ENCODE measurements around the gene SH3BGRL.

Gene SH3BGRL

GRCh38 chrX:81201071-81201470 is 831 bp upstream of the SH3BGRL start:
- Mint-ChIP-seq H3K27ac (peak overlapping the region; percentile 98 to 100 (median 99)), H3K4me3 (peak overlapping the region; percentile 95 to 97 (median 96)), H3K4me1 (peaks cover 10% of the 10 kb centered on the region), H3K9me3 (peaks cover 12% of the 10 kb centered on the region), H3K36me3 (ENCODE audit: low read depth) (peaks cover 7% of the 10 kb centered on the region), H3K27me3 (ENCODE audit: low read depth) (no peaks in the 10 kb centered on the region)
- no peak for TF ChIP-seq CTCF (IDR thresholded peaks at IDR 0.05; ENCODE audit: unreplicated experiment in 3 of 3)

DNA sequence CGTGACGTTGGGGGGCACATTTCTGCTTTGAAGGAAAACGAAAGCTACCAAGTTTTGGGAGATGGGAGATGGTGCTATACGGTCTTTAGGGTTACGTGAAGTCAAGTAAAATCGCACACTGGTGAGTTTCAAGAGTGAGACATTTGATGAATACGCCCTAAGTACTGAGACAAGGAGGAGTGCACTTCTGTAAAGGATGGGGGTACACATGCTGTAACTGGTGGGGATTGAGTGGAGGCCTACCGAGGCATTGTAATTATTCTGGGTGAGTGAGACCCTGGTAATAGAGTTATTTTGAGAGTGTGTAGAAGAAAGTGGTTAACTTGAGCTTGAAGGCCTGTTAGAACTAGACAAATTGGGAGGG is 536 bp downstream of the SH3BGRL start:
- Mint-ChIP-seq H3K27me3 (ENCODE audit: low read depth) (no peaks in the 10 kb centered on the region), H3K9me3 (peaks cover 10% of the 10 kb centered on the region), H3K27ac (peak overlapping the region; percentile 98 to 100 (median 99)), H3K4me1 (peaks cover 10% of the 10 kb centered on the region), H3K36me3 (ENCODE audit: low read depth) (peaks cover 13% of the 10 kb centered on the region), H3K4me3 (peak overlapping the region; percentile 95 to 97 (median 96))
- no peak for TF ChIP-seq CTCF (IDR thresholded peaks at IDR 0.05; ENCODE audit: unreplicated experiment in 3 of 3)

DNA sequence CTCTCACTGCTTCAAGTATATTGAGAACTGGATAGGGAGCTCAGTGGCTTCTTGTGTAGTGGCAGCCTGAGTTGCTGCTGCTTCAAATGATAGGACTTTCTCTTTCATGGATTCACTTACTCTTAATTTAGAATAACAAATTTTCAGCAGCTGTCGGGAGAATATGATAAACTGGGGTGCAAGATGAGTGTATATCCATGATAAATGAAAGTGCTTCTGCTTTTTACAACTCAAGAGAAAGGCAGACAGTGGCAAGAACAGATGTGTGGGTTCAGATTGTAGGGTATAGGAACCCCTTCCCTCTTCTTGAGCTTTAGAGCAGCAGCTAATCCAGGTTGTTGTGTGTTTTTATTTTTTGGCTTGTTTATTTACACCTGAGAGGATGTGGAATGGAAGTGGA is 1.0 kb downstream of the SH3BGRL start:
- peaks cover 10% of the 10 kb centered on the region for H3K9me3 Mint-ChIP-seq
- H3K27me3 Mint-ChIP-seq (ENCODE audit: low read depth): no peaks in the 10 kb centered on the region
- peaks cover 10% of the 10 kb centered on the region for H3K4me1 Mint-ChIP-seq
- peak overlapping the region; percentile 95 to 97 (median 96) for H3K4me3 Mint-ChIP-seq
- peaks cover 17% of the 10 kb centered on the region for H3K36me3 Mint-ChIP-seq (ENCODE audit: low read depth)
- no peak for TF ChIP-seq CTCF (IDR thresholded peaks at IDR 0.05; ENCODE audit: unreplicated experiment in 3 of 3)
- H3K27ac Mint-ChIP-seq: peak overlapping the region; percentile 98 to 100 (median 99)

DNA sequence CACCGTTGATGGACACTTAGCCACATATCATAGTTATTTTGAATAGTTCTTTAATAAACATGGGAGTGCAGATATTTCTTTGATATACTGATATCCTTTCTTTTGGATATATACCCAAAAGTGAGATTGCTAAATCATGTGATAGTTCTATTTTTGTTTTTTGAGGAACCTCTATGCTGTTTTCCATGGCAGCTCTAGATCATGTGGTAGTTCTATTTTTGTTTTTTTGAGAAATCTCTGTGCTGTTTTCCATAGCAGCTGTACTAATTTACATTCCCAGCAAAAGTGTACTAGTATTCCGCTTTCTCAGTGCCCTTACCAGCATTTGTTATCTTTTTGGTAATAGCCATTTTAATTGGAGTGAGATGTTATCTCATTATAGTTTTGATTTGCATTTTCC is 3.6 kb downstream of the SH3BGRL start:
- H3K27ac Mint-ChIP-seq: no peak overlapping the region
- no peaks in the 10 kb centered on the region for H3K27me3 Mint-ChIP-seq (ENCODE audit: low read depth)
- H3K9me3 Mint-ChIP-seq: peaks cover 8% of the 10 kb centered on the region
- H3K4me3 Mint-ChIP-seq: no peak overlapping the region
- H3K36me3 Mint-ChIP-seq (ENCODE audit: low read depth): peaks cover 26% of the 10 kb centered on the region
- no peak for TF ChIP-seq CTCF (IDR thresholded peaks at IDR 0.05; ENCODE audit: unreplicated experiment in 3 of 3)
- peaks cover 10% of the 10 kb centered on the region for H3K4me1 Mint-ChIP-seq

DNA sequence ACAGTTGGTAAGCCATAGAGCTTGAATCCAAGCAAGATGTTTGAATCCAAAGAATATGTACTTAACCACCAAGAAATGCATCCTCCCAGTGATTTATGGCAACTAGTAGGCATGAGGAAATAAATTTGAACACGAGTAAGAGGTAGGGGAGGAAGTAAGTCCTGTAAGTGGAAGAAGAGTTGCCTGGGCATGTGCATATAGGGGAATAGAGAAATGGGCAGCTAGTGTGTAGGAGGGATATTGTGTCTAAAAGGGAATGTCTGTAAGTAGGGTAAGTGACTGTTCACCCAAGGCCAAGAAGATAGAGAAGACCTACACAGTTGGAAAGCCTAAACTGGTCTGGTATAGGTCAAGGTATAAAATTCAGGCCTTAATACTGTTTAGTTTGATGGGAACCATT is 4.6 kb downstream of the SH3BGRL start:
- H3K27ac Mint-ChIP-seq: no peak overlapping the region
- TF ChIP-seq CTCF (IDR thresholded peaks at IDR 0.05; ENCODE audit: unreplicated experiment in 3 of 3): no peak
- H3K27me3 Mint-ChIP-seq (ENCODE audit: low read depth): no peaks in the 10 kb centered on the region
- peaks cover 10% of the 10 kb centered on the region for H3K4me1 Mint-ChIP-seq
- no peak overlapping the region for H3K4me3 Mint-ChIP-seq
- peaks cover 33% of the 10 kb centered on the region for H3K36me3 Mint-ChIP-seq (ENCODE audit: low read depth)
- H3K9me3 Mint-ChIP-seq: peaks cover 14% of the 10 kb centered on the region

GRCh38 chrX:81208916-81209315 is 7.0 kb downstream of the SH3BGRL start:
- Mint-ChIP-seq H3K36me3 (ENCODE audit: low read depth) (peaks cover 48% of the 10 kb centered on the region), H3K27me3 (ENCODE audit: low read depth) (no peaks in the 10 kb centered on the region), H3K4me1 (peaks cover 5% of the 10 kb centered on the region), H3K9me3 (peaks cover 11% of the 10 kb centered on the region), H3K4me3 (no peak overlapping the region), H3K27ac (no peak overlapping the region)
- no peak for TF ChIP-seq CTCF (IDR thresholded peaks at IDR 0.05; ENCODE audit: unreplicated experiment in 3 of 3)
